ENCODE measurements around the gene DFFB. TPM values are rescaled to one million over a fixed set of nuclear protein-coding genes. Genes with fewer than 3 reads are reported as not detected.

The DFFB gene
- total and polyA plus RNA-seq, 2 donors (not counting 1 experiment from before 2014, with no cell fraction given): 6.4 to 7.6 TPM

DNA sequence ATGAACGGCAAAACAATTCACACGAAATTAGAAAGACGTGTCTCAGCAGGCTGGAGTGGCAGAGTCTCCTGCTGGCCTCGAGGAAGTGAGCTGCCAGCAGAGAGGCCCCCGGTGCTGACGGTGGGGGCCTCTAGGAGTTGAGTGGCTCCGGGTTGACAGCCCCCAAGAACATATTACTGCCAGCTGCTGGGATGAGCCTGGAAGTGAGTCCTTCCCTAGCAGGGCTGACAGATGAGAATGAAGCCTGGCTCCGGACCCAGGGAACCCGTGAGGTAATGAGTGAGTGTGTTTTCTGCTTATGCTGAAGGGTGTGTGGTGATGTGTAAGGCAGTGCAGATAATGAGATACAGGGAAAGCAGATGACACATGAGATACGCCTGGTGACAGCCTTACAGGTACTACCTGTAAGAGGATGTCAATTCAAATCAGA lies 37.5 kb upstream of the DFFB start:
- DNase-seq (ENCODE audit: low read depth in 2 of 2): no peak
- Histone ChIP-seq H2AFZ (ENCODE audit: low read length) (no peak overlapping the region), H3K27ac (ENCODE audit: insufficient read depth, low read length) (no peak overlapping the region), H3K4me1 (ENCODE audit: control insufficient read depth, extremely low read depth, insufficient read depth, low read length) (no peaks in the 10 kb centered on the region), H3K4me3 (replicated peaks in 1 of 4; ENCODE audit: control extremely low read depth in 1 of 4, insufficient read depth in 1 of 4, low read depth in 3 of 4, low read length in 4 of 4) (no peak overlapping the region), H3K9me3 (ENCODE audit: control insufficient read depth, insufficient read depth, low read depth, low read length) (no peaks in the 10 kb centered on the region), H3K4me2 (ENCODE audit: extremely low read depth, insufficient read depth, low read length) (no peak overlapping the region), H3K27me3 (ENCODE audit: control insufficient read depth, insufficient read depth, low read length) (no peaks in the 10 kb centered on the region), H3K79me2 (ENCODE audit: control insufficient read depth, insufficient read depth, low read length) (no peaks in the 10 kb centered on the region), H3K36me3 (ENCODE audit: control insufficient read depth, insufficient read depth, low read length) (peaks cover 8% of the 10 kb centered on the region), H3K9ac (ENCODE audit: insufficient read depth, low read length) (no peak overlapping the region), H4K20me1 (ENCODE audit: control insufficient read depth, extremely low read depth, insufficient read depth, low read length) (no peaks in the 10 kb centered on the region)
- TF ChIP-seq, protein P1, sequence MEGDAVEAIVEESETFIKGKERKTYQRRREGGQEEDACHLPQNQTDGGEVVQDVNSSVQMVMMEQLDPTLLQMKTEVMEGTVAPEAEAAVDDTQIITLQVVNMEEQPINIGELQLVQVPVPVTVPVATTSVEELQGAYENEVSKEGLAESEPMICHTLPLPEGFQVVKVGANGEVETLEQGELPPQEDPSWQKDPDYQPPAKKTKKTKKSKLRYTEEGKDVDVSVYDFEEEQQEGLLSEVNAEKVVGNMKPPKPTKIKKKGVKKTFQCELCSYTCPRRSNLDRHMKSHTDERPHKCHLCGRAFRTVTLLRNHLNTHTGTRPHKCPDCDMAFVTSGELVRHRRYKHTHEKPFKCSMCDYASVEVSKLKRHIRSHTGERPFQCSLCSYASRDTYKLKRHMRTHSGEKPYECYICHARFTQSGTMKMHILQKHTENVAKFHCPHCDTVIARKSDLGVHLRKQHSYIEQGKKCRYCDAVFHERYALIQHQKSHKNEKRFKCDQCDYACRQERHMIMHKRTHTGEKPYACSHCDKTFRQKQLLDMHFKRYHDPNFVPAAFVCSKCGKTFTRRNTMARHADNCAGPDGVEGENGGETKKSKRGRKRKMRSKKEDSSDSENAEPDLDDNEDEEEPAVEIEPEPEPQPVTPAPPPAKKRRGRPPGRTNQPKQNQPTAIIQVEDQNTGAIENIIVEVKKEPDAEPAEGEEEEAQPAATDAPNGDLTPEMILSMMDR (conservative IDR thresholded peaks at IDR 0.05 in 1 of 2, IDR thresholded peaks at IDR 0.05 in 1 of 2; ENCODE audit: low read depth in 1 of 2, low read length in 2 of 2): no peak
- TF ChIP-seq EZH2 (IDR thresholded peaks at IDR 0.05; ENCODE audit: low read length, missing control alignments): no peak

DNA sequence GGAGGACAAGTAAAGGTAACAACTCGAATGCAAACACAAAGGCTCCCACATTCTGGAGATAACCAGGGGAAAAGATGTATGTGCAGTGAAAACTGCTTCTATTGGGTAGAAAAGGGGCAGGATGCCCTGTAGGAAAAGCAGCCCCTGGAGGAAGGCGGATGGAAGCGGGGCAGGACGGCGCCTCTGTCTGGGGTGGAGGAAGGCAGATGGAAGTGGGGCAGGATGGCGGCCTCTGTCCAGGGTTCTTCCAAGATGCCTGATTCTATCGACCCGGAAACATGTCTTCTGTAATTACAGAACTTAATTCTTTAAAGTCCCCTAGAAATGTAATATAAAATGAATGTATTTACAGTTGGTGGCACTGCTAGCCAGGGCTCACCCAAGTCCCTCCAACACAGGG lies 37.0 kb upstream of the DFFB start:
- Histone ChIP-seq H2AFZ (ENCODE audit: low read length) (no peak overlapping the region), H3K27me3 (ENCODE audit: control insufficient read depth, insufficient read depth, low read length) (no peaks in the 10 kb centered on the region), H3K36me3 (ENCODE audit: control insufficient read depth, insufficient read depth, low read length) (peaks cover 8% of the 10 kb centered on the region), H4K20me1 (ENCODE audit: control insufficient read depth, extremely low read depth, insufficient read depth, low read length) (no peaks in the 10 kb centered on the region), H3K27ac (ENCODE audit: insufficient read depth, low read length) (no peak overlapping the region), H3K9ac (ENCODE audit: insufficient read depth, low read length) (no peak overlapping the region), H3K79me2 (ENCODE audit: control insufficient read depth, insufficient read depth, low read length) (no peaks in the 10 kb centered on the region), H3K9me3 (ENCODE audit: control insufficient read depth, insufficient read depth, low read depth, low read length) (no peaks in the 10 kb centered on the region), H3K4me1 (ENCODE audit: control insufficient read depth, extremely low read depth, insufficient read depth, low read length) (no peaks in the 10 kb centered on the region), H3K4me3 (replicated peaks in 1 of 4; ENCODE audit: control extremely low read depth in 1 of 4, insufficient read depth in 1 of 4, low read depth in 3 of 4, low read length in 4 of 4) (no peak overlapping the region), H3K4me2 (ENCODE audit: extremely low read depth, insufficient read depth, low read length) (no peak overlapping the region)
- DNase-seq (ENCODE audit: low read depth in 2 of 2): no peak
- no peak for TF ChIP-seq EZH2 (IDR thresholded peaks at IDR 0.05; ENCODE audit: low read length, missing control alignments)
- TF ChIP-seq, protein P1 (conservative IDR thresholded peaks at IDR 0.05 in 1 of 2, IDR thresholded peaks at IDR 0.05 in 1 of 2; ENCODE audit: low read depth in 1 of 2, low read length in 2 of 2): no peak

DNA sequence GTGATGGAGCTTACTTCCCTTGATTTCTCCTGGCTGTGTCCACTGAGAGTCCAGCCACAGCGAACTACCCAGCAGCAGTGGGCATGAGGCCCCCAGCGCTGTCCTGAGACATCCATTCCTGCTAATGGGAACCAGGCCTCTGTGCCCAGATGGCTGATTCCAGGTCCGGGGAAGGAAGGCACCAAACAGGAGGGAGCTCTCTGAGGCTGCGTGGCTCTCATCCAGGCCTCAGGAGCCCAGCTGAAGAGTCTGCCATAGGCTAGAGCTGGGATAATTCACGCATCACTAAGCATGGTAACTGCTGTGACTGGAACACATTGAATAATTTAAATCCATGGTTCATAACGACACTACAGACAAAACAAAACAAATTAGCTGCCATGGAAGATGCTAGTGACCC lies 36.3 kb upstream of the DFFB start:
- Histone ChIP-seq H3K27ac (ENCODE audit: insufficient read depth, low read length) (no peak overlapping the region), H3K27me3 (ENCODE audit: control insufficient read depth, insufficient read depth, low read length) (no peaks in the 10 kb centered on the region), H3K4me2 (ENCODE audit: extremely low read depth, insufficient read depth, low read length) (no peak overlapping the region), H3K9ac (ENCODE audit: insufficient read depth, low read length) (no peak overlapping the region), H3K9me3 (ENCODE audit: control insufficient read depth, insufficient read depth, low read depth, low read length) (no peaks in the 10 kb centered on the region), H3K4me3 (replicated peaks in 1 of 4; ENCODE audit: control extremely low read depth in 1 of 4, insufficient read depth in 1 of 4, low read depth in 3 of 4, low read length in 4 of 4) (no peak overlapping the region), H3K4me1 (ENCODE audit: control insufficient read depth, extremely low read depth, insufficient read depth, low read length) (no peaks in the 10 kb centered on the region), H3K36me3 (ENCODE audit: control insufficient read depth, insufficient read depth, low read length) (peaks cover 8% of the 10 kb centered on the region), H2AFZ (ENCODE audit: low read length) (no peak overlapping the region), H4K20me1 (ENCODE audit: control insufficient read depth, extremely low read depth, insufficient read depth, low read length) (no peaks in the 10 kb centered on the region), H3K79me2 (ENCODE audit: control insufficient read depth, insufficient read depth, low read length) (no peaks in the 10 kb centered on the region)
- no peak for DNase-seq (ENCODE audit: low read depth in 2 of 2)
- no peak for TF ChIP-seq EZH2 (IDR thresholded peaks at IDR 0.05; ENCODE audit: low read length, missing control alignments)
- TF ChIP-seq, protein P1 (conservative IDR thresholded peaks at IDR 0.05 in 1 of 2, IDR thresholded peaks at IDR 0.05 in 1 of 2; ENCODE audit: low read depth in 1 of 2, low read length in 2 of 2): no peak

Measured in fibroblast of lung (primary cell).